Mesendoderm (in vitro differentiated cells): ENCODE measurements around the gene TUBB4A. TPM values are rescaled to one million over a fixed set of nuclear protein-coding genes. Genes with fewer than 3 reads are reported as not detected.
"Not testable (repeated sequence)": the region's sequence is repeated elsewhere in the genome, so short reads cannot be mapped to it uniquely, and the experiment has no call there.

Experiments used
- DNase-seq: peaks from one replicate; pipeline ENCODE4 v3.0.0; 2013
- H2AK5ac ChIP-seq: 2 replicates; pipeline ENCODE4 v1.6.1; 2013; ENCODE audit warnings: low read length, inconsistent platforms
- H2BK120ac ChIP-seq: 2 replicates; pipeline ENCODE4 v1.6.1; 2013; ENCODE audit warnings: low read depth, mild to moderate bottlenecking, low read length, moderate library complexity, mixed read lengths
- H2BK15ac ChIP-seq: replicated peaks from 2 replicates; pipeline ENCODE4 v1.6.1; 2013; ENCODE audit warnings: low read depth, mild to moderate bottlenecking, moderate library complexity
- H2BK5ac ChIP-seq: 2 replicates; pipeline ENCODE4 v1.6.1; 2013; ENCODE audit warnings: low read length, inconsistent platforms
- H3K18ac ChIP-seq: 2 replicates; pipeline ENCODE4 v1.6.1; 2013; ENCODE audit warnings: mild to moderate bottlenecking, low read length, mixed read lengths
- H3K23ac ChIP-seq: one replicate; pipeline ENCODE4 v1.6.1; 2013; ENCODE audit warnings: low read length
- H3K27ac ChIP-seq: 2 replicates; pipeline ENCODE4 v1.5.1; 2013; ENCODE audit warnings: low read depth, mild to moderate bottlenecking, inconsistent platforms, low read length, moderate library complexity
- H3K27me3 ChIP-seq: 2 replicates; pipeline ENCODE4 v1.6.1; 2013; ENCODE audit warnings: low read length, control low read depth, mild to moderate bottlenecking, inconsistent platforms; ENCODE audit not compliant: insufficient read depth, poor library complexity
- H3K36me3 ChIP-seq: 2 replicates; pipeline ENCODE4 v1.6.1; 2013; ENCODE audit warnings: low read length, inconsistent platforms; ENCODE audit not compliant: control insufficient read depth, insufficient read depth
- H3K4ac ChIP-seq: one replicate; pipeline ENCODE4 v1.6.1; 2013; ENCODE audit warnings: low read depth, mild to moderate bottlenecking, low read length, moderate library complexity
- H3K4me1 ChIP-seq: 2 replicates; pipeline ENCODE4 v1.6.1; 2013; ENCODE audit warnings: low read depth, low read length, inconsistent platforms; ENCODE audit not compliant: control insufficient read depth
- H3K4me2 ChIP-seq: 2 replicates; pipeline ENCODE4 v1.6.1; 2013; ENCODE audit warnings: low read length
- H3K4me3 ChIP-seq: 2 replicates; pipeline ENCODE4 v1.5.1; 2013; ENCODE audit warnings: mild to moderate bottlenecking, low read length
- H3K56ac ChIP-seq: one replicate; pipeline ENCODE4 v1.6.1; 2013; ENCODE audit warnings: low read length
- H3K79me1 ChIP-seq: 2 replicates; pipeline ENCODE4 v1.6.1; 2013; ENCODE audit warnings: low read length, inconsistent platforms
- H3K79me2 ChIP-seq: 2 replicates; pipeline ENCODE4 v1.6.1; 2013; ENCODE audit warnings: mild to moderate bottlenecking, low read length; ENCODE audit not compliant: control insufficient read depth, insufficient read depth
- H3K9ac ChIP-seq: 2 replicates; pipeline ENCODE4 v1.6.1; 2013; ENCODE audit warnings: low read length, inconsistent platforms
- H4K5ac ChIP-seq: one replicate; pipeline ENCODE4 v1.6.1; 2013; ENCODE audit warnings: low read length
- H4K8ac ChIP-seq: one replicate; pipeline ENCODE4 v1.6.1; 2013; ENCODE audit warnings: low read depth, mild to moderate bottlenecking, control low read depth, low read length, moderate library complexity
- WGBS: extraction: QIAGEN DNeasy Blood & Tissue Kit; methylation state at CpG from one replicate; pipeline ENCODE4 v1.1.7; 2013; ENCODE audit warnings: low lambda C conversion rate, missing lambda C conversion rate; ENCODE audit not compliant: insufficient coverage; ENCODE audit errors: extremely low coverage; 5-methylcytosine and 5-hydroxymethylcytosine counted together
- polyA plus RNA-seq, 2 experiments: library from polyadenylated mRNA; stranded (reverse); fragments of 200-250 nt; gene quantifications; one replicate each; pipeline ENCODE4 v1.2.3, GENCODE V29; 2013

Gene TUBB4A
- polyA plus RNA-seq (2013, experiment 1 of 2), result 3.9 TPM
- 3.7 TPM for polyA plus RNA-seq (2013, experiment 2 of 2)

DNA sequence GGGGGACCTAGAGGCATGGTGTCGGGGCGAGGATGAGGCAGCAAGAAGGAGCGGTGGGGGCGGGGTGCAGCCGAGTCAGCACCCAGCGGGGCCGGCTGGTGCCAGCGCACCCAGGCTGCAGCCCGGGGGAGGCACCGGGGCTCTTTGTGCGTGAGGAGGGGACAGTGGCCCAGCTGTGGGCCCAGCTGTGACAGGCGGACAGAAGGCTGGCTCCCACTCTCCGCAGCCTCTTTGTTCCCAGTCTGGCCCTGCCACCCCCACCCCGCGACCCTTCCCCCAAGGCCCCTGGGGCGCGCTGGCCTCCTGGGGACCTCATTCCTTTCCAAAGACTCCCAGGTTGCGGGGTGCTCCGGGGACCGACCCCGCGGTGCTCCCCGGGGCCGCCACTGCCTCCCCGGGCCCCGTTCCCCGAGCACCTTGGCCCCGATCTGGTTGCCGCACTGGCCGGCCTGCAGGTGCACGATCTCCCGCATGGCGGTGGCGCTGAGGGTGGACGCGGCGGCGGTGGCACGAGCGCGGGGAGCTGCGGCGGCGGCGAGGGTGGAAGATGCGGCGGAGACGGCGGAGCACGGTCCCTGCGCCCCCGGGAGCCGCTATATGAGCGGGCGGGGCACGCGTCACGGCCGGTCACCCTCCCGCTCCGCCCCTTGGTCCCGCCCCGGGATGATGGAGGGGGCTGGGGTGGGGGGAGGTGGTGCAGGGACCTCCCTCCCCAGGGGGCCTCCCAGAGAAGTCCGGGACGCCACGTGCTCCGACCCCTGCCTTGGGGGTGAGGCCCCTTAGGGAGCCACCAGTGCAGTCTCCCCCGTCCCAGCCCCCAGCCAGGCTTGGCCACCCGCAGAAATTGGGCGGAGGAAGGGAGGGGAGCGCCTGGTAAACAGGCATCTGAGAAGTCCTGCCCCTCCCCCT, at the start of gene TUBB4A:
TUBB4A (minus strand) TSS at position 570 of the 909 bp plus-strand sequence; CDS start at position 473, 97 bp downstream.
- WGBS, result no CpG with 5 or more reads among the region's 71 CpGs
- H3K27ac ChIP-seq, result no peak within 1 kb of the TSS
- no peaks in the 10 kb centered on the region for H3K79me1 ChIP-seq
- H3K4ac ChIP-seq, result no peak within 1 kb of the TSS
- H3K4me1 ChIP-seq, result no peaks in the 10 kb centered on the region
- DNase-seq, result no peak
- H2BK5ac ChIP-seq, result no peak within 1 kb of the TSS
- H3K4me2 ChIP-seq, result peak within 1 kb of the TSS; percentile 36
- no peaks in the 10 kb centered on the region for H3K79me2 ChIP-seq
- H4K5ac ChIP-seq, result no peak within 1 kb of the TSS
- H2BK15ac ChIP-seq, result no peak within 1 kb of the TSS
- no peak within 1 kb of the TSS for H3K9ac ChIP-seq
- H4K8ac ChIP-seq, result no peak within 1 kb of the TSS
- no peak within 1 kb of the TSS for H3K4me3 ChIP-seq
- no peak within 1 kb of the TSS for H3K23ac ChIP-seq
- H3K36me3 ChIP-seq, result no peaks in the 10 kb centered on the region
- H2AK5ac ChIP-seq, result no peak within 1 kb of the TSS
- H3K18ac ChIP-seq, result no peak within 1 kb of the TSS
- peak within 1 kb of the TSS; percentile 34 for H3K56ac ChIP-seq
- H3K27me3 ChIP-seq, result no peaks in the 10 kb centered on the region
- no peak within 1 kb of the TSS for H2BK120ac ChIP-seq

DNA sequence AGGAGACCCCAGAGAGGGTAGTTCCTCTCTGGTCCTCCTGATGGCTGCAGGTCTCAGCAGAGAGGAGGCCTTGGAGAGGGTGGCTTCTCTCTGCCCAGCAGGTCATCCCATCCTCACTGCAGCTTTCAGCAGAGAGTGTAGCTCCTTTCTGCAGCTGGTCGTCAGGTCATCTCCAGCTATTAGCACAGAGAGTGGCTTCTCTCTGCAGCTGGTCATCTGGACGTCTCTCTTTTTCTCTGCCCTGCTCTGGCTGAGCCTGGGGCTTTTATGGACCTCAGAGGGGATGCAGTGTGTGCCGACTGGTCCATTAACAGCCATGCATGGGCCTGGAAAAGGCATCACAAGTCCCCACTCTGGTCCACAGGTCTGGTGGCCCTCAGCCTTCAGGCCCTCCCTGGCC, 49.0 kb upstream of the TUBB4A start:
- Histone ChIP-seq H3K4me2 (no peak overlapping the region), H3K4me3 (no peak overlapping the region), H2BK120ac (no peak overlapping the region), H3K9ac (no peak overlapping the region), H3K23ac (no peak overlapping the region), H3K27me3 (no peaks in the 10 kb centered on the region), H2BK5ac (no peak overlapping the region), H4K8ac (no peak overlapping the region), H3K4me1 (no peaks in the 10 kb centered on the region), H3K56ac (peak overlapping the region; percentile 25), H3K79me1 (no peaks in the 10 kb centered on the region), H2BK15ac (no peak overlapping the region), H2AK5ac (no peak overlapping the region), H3K18ac (no peak overlapping the region), H3K36me3 (no peaks in the 10 kb centered on the region), H3K4ac (no peak overlapping the region), H4K5ac (no peak overlapping the region), H3K79me2 (no peaks in the 10 kb centered on the region), H3K27ac (no peak overlapping the region)
- DNase-seq, result no peak
- WGBS, result no CpG with 5 or more reads among the region's 3 CpGs

DNA sequence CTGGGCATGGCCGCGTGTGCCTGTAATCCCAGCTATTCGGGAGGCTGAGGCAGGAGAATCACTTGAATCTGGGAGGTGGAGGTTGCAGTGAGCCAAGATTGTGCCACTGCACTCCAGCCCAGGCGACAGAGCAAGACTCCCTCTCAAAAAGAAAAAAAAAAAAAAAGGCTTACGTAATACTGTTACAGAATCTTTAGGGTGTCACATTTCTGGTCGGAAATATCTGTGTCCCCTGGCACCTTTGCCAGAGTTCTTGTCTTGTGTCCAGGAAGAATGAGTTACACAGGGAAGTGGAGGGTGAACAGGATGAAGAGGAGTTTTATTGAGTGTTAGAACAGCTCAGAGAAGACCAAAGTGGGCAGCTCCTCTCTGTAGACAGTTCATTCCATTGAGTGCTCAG, 48.6 kb upstream of the TUBB4A start:
- not testable (repeated sequence) for H3K27ac ChIP-seq, H3K4me1 ChIP-seq, DNase-seq, H3K4me3 ChIP-seq, H3K27me3 ChIP-seq, H2BK5ac ChIP-seq, H3K56ac ChIP-seq, H3K79me2 ChIP-seq, H3K9ac ChIP-seq, H3K79me1 ChIP-seq, H3K18ac ChIP-seq, H3K23ac ChIP-seq, H2BK15ac ChIP-seq, H3K36me3 ChIP-seq, H2BK120ac ChIP-seq, H3K4me2 ChIP-seq, H3K4ac ChIP-seq, H2AK5ac ChIP-seq, H4K5ac ChIP-seq, H4K8ac ChIP-seq
- no CpG with 5 or more reads among the region's 6 CpGs for WGBS

DNA sequence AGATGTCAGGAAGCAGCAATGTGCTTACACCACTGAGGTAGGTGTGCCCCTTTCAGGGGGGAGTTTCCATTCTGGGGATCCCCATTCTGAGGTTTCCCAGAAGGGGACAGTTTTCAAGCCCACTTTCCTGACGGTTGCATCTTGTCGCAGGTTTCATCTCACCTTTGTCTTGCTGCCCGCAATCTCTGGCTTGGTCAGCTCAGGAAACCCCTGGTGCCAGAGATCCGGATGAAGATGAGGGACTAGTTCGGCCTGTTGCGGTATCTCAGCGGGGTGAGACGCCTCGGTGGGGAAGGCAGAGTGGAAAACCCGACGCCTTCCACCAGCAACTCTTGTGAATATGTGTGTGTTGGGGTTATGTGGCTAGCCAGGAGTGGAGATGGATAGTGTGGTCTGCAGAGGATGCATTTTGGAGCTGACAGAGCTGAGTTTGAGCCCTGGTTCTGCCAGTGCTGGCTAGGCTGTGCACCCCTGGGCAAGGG, 41.8 kb upstream of the TUBB4A start:
- no peak overlapping the region for H3K4me3 ChIP-seq

DNA sequence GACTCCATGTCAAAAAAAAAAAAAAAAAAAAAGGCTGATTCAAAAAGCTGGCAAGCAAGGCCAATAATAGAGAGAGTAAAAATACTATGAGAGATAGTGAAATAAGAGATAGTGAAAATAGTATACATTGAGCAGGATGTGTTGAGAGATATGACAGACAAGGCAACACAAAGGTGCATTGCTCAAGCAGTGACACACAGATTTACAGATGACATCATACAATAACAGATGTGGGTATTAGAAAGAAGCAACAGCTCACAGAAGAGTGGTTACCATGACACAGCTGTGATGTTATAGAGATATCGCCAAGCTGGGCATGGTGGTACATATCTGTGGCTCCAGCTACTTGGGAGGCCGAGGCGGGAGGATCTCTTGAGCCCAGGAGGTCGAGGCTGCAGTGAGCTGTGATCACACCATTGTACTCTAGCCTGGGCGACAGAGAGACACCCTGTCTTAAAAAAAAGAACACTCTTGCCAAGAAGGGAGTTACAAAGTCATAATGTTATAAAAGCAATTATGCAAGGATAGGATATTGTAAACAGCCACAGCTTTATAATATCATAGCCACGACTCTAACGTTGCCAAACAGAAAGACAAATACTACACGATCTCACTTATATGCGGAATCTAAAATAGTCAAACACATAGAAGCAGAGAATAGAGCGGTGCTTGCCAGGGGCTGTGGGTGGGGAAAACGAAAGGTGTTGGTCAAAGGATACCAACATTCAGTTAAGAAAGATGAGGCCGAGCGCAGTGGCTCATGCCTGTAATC, 39.0 kb upstream of the TUBB4A start:
- H3K18ac ChIP-seq, result no peak overlapping the region
- no peaks in the 10 kb centered on the region for H3K79me2 ChIP-seq
- no peak overlapping the region for H3K4me2 ChIP-seq
- no peak overlapping the region for H2BK5ac ChIP-seq
- no peak overlapping the region for H3K56ac ChIP-seq
- H4K5ac ChIP-seq, result no peak overlapping the region
- H2BK15ac ChIP-seq, result no peak overlapping the region
- H3K9ac ChIP-seq, result no peak overlapping the region
- no peaks in the 10 kb centered on the region for H3K4me1 ChIP-seq
- H3K79me1 ChIP-seq, result no peaks in the 10 kb centered on the region
- no peak overlapping the region for H2BK120ac ChIP-seq
- H2AK5ac ChIP-seq, result no peak overlapping the region
- WGBS, result no CpG with 5 or more reads among the region's 13 CpGs
- H3K27me3 ChIP-seq, result no peaks in the 10 kb centered on the region
- H4K8ac ChIP-seq, result no peak overlapping the region
- no peak overlapping the region for H3K23ac ChIP-seq
- no peaks in the 10 kb centered on the region for H3K36me3 ChIP-seq
- no peak for DNase-seq
- no peak overlapping the region for H3K4me3 ChIP-seq
- H3K27ac ChIP-seq, result no peak overlapping the region
- H3K4ac ChIP-seq, result no peak overlapping the region

More for the DNA sequence above, 41.8 kb upstream of the TUBB4A start:
- Histone ChIP-seq H3K79me1 (no peaks in the 10 kb centered on the region), H4K5ac (no peak overlapping the region), H3K4me2 (no peak overlapping the region), H3K27me3 (no peaks in the 10 kb centered on the region), H2AK5ac (no peak overlapping the region), H2BK15ac (no peak overlapping the region), H3K18ac (no peak overlapping the region), H4K8ac (no peak overlapping the region), H2BK120ac (no peak overlapping the region), H3K9ac (no peak overlapping the region), H3K4me1 (no peaks in the 10 kb centered on the region), H3K79me2 (no peaks in the 10 kb centered on the region), H3K27ac (no peak overlapping the region), H3K36me3 (no peaks in the 10 kb centered on the region), H3K23ac (no peak overlapping the region), H3K4ac (no peak overlapping the region), H2BK5ac (no peak overlapping the region), H3K56ac (no peak overlapping the region)
- no peak for DNase-seq
- WGBS, result no CpG with 5 or more reads among the region's 11 CpGs
